T-helper 17 cell (primary cell): ENCODE measurements around the gene SLC15A5. TPM values are rescaled to one million over a fixed set of nuclear protein-coding genes. Genes with fewer than 3 reads are reported as not detected.

ENCODE experiments used
- ATAC-seq: fragments of 150-1000 bp; cut with Tn5 transposase; 2 replicates; pipeline ENCODE4 v1.10.0; 2021; ENCODE audit warnings: mild to moderate bottlenecking, moderate library complexity
- DNase-seq, 3 donors: peaks; one replicate each; pipeline versions ENCODE4 v3.0.0 to v3.0.0-alpha.2; 2020 to 2021
- H3K9me3 ChIP-seq: one replicate; pipeline ENCODE4 v1.7.0; 2013; ENCODE audit warnings: low read length, mild to moderate bottlenecking; ENCODE audit not compliant: control insufficient read depth, poor library complexity, severe bottlenecking
- H3K27ac Mint-ChIP-seq: one replicate; pipeline ENCODE4 v1.8.0; 2022; ENCODE audit warnings: mild to moderate bottlenecking, moderate library complexity, mixed read lengths
- H3K27me3 Mint-ChIP-seq: one replicate; pipeline ENCODE4 v1.8.0; 2022; ENCODE audit warnings: mixed read lengths
- H3K36me3 Mint-ChIP-seq: one replicate; pipeline ENCODE4 v1.8.0; 2022; ENCODE audit warnings: low read depth, mixed read lengths
- H3K4me1 Mint-ChIP-seq: one replicate; pipeline ENCODE4 v1.8.0; 2022; ENCODE audit warnings: mild to moderate bottlenecking, mixed read lengths
- H3K4me3 Mint-ChIP-seq: one replicate; pipeline ENCODE4 v1.8.0; 2022; ENCODE audit warnings: mild to moderate bottlenecking, moderate library complexity, mixed read lengths
- total RNA-seq, 4 donors: library from RNA in 2 of 4; stranded (reverse) in 2 of 4; gene quantifications; one replicate each; pipeline ENCODE4 v1.2.3 and lab custom pipeline; 2022 to 2026

The SLC15A5 gene
- total RNA-seq, 2 donors from 2014 or later: not detected

DNA sequence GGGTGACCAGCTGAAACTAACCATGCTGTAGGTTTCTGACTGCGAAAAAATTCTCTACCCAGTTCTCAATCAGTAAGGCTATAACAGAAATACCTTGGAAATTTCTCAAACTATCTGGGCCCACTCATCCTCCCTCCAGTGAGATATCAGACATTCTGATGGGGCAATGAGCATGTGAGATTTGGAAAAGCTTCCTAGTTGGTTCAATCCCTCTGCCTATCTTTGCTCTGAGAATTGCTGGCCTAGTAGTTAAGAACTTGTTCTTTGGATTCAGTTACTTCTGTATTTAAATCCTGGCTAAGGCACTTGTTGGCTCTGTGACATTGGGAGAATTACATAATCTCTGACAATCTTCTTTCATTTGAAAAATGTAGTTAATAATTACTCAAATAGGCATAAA lies 119.4 kb downstream of the SLC15A5 start:
- Mint-ChIP-seq H3K4me1 (no peaks in the 10 kb centered on the region), H3K4me3 (no peak overlapping the region), H3K27me3 (no peaks in the 10 kb centered on the region), H3K36me3 (no peaks in the 10 kb centered on the region), H3K27ac (no peak overlapping the region)
- ATAC-seq: no peak
- no peaks in the 10 kb centered on the region for H3K9me3 ChIP-seq
- DNase-seq: no peak

DNA sequence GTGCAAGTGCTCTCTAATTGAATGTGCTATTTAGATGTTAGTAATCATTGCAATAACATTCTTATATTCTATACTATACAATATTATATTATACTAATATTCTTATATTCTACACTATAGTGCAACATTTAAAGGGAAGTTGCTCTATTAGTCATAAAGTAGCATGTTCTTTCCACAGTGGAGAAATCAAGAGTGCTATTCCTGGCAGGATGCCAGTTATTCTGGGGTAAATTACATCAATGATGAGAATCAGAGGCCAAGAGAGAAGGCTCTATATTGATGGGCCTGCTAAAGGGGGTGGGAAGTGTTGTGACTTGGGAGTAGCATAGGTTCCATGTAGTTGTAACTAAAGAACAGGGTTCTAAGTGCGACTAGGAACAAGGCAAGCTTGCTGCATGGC lies 121.5 kb downstream of the SLC15A5 start:
- no peak for ATAC-seq
- no peaks in the 10 kb centered on the region for H3K27me3 Mint-ChIP-seq
- H3K27ac Mint-ChIP-seq: no peak overlapping the region
- DNase-seq: no peak
- H3K36me3 Mint-ChIP-seq: no peaks in the 10 kb centered on the region
- no peaks in the 10 kb centered on the region for H3K4me1 Mint-ChIP-seq
- no peaks in the 10 kb centered on the region for H3K9me3 ChIP-seq
- no peak overlapping the region for H3K4me3 Mint-ChIP-seq

DNA sequence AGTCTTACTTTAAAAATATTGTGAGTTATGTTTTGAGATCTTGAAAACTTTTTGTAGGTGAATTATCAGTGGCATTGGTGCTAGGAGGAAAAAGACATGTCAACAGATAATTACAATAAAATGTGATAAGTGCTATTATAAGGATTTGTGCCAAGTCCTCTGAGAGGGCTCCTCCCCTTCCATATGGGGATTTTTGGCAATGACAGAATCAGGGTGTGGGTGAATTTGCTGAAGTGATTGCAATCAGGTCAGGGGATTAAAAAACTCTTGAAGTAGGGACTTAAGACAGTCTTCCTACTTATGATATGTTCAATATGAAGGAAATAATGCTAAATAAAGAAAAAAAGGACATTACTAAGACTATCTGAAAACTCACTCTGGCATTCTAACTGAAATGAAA lies 122.5 kb downstream of the SLC15A5 start:
- H3K4me3 Mint-ChIP-seq: no peak overlapping the region
- H3K27me3 Mint-ChIP-seq: no peaks in the 10 kb centered on the region
- no peak overlapping the region for H3K27ac Mint-ChIP-seq
- no peaks in the 10 kb centered on the region for H3K36me3 Mint-ChIP-seq
- no peaks in the 10 kb centered on the region for H3K4me1 Mint-ChIP-seq
- DNase-seq: no peak
- no peak for ATAC-seq
- H3K9me3 ChIP-seq: no peaks in the 10 kb centered on the region

DNA sequence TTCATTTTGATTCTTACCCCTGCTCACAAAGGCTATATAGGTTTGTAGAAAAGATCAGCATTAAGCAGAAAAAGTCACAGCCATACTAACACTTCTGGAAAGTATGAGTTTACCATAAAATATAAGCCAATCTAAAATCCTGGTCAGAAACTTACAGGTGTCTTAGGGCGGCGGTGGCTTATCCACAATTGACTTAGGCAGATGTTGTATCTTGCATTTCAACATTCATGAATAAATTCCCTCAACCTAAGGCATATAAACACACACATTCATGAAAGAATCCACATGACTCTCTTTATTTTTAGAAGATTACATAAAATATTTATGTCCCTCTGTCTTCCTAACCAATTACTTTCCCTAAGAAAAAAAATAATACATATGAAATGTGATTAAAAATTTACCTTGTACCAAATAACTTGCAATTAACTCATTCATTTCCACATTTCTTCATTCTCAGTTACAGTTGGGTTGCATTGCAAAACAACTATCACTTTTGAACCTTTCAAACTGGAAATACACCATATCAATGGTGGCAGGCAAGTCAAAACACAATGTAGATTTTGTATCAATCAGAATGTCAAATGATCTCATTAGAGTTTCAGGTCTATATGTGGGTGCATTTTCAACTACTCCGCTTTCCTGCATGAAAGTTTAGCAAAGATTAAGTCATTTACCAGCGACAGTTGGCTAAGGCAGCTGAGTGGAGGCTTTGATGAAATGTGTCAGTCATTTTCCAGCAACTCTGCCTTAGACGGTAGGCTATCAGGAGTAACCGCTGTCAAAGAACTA lies 124.4 kb downstream of the SLC15A5 start:
- Mint-ChIP-seq H3K27me3 (no peaks in the 10 kb centered on the region), H3K4me3 (no peak overlapping the region), H3K27ac (no peak overlapping the region), H3K4me1 (no peaks in the 10 kb centered on the region), H3K36me3 (no peaks in the 10 kb centered on the region)
- DNase-seq (no peak), ATAC-seq (no peak)
- H3K9me3 ChIP-seq: no peaks in the 10 kb centered on the region

DNA sequence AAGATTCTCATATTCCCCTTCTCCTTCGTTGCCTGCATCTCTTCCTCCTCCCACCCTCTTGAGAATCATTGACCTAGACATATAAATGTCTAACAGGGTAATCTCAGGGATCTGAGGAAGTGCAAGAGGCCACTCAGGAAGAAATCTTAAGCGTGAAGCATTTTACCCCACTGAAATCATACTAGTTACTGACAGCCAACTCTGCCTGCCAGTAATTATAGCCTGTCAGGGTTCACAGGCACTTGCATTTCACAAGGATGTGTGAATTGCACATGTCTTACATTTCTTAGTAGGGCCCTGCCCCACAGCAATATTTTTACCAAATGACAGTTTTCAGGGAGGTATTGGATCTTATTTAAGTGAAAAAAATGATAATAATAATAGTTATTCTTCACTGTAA lies 127.2 kb downstream of the SLC15A5 start:
- Mint-ChIP-seq H3K27me3 (no peaks in the 10 kb centered on the region), H3K4me3 (no peak overlapping the region), H3K4me1 (no peaks in the 10 kb centered on the region), H3K36me3 (no peaks in the 10 kb centered on the region), H3K27ac (no peak overlapping the region)
- no peaks in the 10 kb centered on the region for H3K9me3 ChIP-seq
- ATAC-seq: no peak
- no peak for DNase-seq

DNA sequence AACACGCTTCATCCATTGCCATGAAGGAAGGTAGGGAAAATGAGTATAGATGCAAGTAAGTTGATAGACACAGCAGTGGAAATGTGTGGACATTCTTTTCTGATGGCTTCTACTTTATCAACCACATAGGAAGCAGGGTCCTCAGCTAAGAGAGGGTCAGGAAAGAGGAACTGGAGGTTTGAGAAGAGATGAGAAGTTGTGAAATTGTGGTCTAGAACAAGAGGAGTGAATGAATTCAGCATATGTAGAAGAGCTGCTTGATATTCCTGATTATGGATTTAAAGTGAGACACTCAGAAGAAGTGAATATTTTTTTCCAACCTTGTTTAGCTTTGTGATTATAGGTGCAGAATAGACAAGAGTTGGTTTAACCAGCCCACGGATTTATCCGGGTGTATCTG lies 128.5 kb downstream of the SLC15A5 start:
- ATAC-seq (no peak), DNase-seq (no peak)
- H3K9me3 ChIP-seq: no peaks in the 10 kb centered on the region
- H3K27me3 Mint-ChIP-seq: no peaks in the 10 kb centered on the region
- H3K4me1 Mint-ChIP-seq: no peaks in the 10 kb centered on the region
- H3K4me3 Mint-ChIP-seq: no peak overlapping the region
- H3K36me3 Mint-ChIP-seq: no peaks in the 10 kb centered on the region
- no peak overlapping the region for H3K27ac Mint-ChIP-seq

Other genes with a start within 250 kb of the SLC15A5 start
- 1 to 10 TPM in 1 of 2 donors, not detected in 1; 1.0 TPM for gene MGST1, start 70.0 kb upstream of the SLC15A5 start, total RNA-seq